ENCODE data around the gene UBE3B.

DNA sequence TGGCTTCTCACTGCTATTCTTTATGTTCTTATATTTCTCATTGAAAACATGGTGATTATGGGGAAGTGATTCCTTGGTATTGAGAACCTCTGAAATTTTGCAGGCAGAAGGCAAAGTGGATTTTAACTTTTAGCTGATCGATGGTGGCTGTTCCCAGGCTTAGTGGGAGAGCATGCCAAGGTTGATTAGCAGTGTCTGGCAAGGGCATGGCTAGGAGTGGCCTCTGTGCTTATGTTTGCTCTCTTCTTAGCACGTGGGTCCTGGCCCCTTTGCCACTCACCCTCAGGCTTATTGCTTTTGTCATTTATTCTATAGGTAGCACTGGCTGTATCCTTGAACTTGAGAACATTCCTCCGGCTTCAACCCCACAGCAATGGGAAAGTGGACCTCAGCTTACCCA is 98.2 kb downstream of the UBE3B start:
- TF ChIP-seq, protein P1, sequence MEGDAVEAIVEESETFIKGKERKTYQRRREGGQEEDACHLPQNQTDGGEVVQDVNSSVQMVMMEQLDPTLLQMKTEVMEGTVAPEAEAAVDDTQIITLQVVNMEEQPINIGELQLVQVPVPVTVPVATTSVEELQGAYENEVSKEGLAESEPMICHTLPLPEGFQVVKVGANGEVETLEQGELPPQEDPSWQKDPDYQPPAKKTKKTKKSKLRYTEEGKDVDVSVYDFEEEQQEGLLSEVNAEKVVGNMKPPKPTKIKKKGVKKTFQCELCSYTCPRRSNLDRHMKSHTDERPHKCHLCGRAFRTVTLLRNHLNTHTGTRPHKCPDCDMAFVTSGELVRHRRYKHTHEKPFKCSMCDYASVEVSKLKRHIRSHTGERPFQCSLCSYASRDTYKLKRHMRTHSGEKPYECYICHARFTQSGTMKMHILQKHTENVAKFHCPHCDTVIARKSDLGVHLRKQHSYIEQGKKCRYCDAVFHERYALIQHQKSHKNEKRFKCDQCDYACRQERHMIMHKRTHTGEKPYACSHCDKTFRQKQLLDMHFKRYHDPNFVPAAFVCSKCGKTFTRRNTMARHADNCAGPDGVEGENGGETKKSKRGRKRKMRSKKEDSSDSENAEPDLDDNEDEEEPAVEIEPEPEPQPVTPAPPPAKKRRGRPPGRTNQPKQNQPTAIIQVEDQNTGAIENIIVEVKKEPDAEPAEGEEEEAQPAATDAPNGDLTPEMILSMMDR (conservative IDR thresholded peaks at IDR 0.05) = no peak
- TF ChIP-seq EZH2 (IDR thresholded peaks at IDR 0.05; ENCODE audit: low read depth) = no peak

Measured in PC-9 (cell line).